GM12801 (cell line): ENCODE results near the gene CCDC69.

Source experiments
- TF ChIP-seq, protein P1 (sequence below): IDR thresholded peaks from one replicate; pipeline ENCODE4 v1.5.1; 2011; ENCODE audit warnings: control low read depth; ENCODE audit not compliant: insufficient read length; ENCODE audit errors: extremely low read depth

CCDC69 gene

DNA sequence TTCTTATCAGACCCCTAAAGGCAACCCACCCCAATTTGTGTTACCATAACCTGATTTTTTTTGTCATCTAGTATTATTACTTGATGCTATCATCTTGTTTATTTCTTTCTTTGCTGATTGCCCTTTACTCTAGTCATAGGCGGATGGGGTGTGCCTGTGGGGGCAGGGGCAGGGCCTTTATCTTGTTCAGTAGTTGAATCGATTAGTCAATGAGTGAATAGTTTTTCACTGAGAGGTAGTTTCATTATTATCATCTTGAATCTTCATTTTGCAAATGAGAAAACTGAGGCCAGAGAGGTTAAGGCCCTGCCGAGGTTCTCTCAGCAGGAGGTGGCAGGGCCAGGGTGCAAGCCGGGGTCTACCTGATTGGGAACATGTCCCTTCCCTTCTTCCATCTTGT lies 19.7 kb upstream of the CCDC69 start:
- TF ChIP-seq, protein P1, sequence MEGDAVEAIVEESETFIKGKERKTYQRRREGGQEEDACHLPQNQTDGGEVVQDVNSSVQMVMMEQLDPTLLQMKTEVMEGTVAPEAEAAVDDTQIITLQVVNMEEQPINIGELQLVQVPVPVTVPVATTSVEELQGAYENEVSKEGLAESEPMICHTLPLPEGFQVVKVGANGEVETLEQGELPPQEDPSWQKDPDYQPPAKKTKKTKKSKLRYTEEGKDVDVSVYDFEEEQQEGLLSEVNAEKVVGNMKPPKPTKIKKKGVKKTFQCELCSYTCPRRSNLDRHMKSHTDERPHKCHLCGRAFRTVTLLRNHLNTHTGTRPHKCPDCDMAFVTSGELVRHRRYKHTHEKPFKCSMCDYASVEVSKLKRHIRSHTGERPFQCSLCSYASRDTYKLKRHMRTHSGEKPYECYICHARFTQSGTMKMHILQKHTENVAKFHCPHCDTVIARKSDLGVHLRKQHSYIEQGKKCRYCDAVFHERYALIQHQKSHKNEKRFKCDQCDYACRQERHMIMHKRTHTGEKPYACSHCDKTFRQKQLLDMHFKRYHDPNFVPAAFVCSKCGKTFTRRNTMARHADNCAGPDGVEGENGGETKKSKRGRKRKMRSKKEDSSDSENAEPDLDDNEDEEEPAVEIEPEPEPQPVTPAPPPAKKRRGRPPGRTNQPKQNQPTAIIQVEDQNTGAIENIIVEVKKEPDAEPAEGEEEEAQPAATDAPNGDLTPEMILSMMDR = no peak

DNA sequence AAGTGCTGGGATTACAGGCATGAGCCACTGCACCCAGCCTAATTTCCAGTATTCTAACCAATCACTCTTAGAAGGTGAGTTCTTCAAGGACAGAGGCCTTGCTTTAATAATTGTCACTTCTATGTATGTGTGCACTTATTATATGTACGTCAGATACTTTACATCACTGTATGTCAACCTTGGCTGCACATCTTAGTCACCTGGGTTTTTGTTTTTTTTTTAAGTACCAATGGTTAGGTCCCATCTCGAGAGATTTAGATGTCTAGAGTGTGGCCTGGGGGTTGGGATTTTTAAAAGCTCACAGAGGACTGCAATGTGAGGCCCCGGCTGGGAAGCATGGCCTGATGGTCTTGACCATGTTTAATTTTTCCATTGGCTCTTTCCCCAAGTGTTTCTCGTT lies 19.2 kb upstream of the CCDC69 start:
- TF ChIP-seq, protein P1 = no peak

DNA sequence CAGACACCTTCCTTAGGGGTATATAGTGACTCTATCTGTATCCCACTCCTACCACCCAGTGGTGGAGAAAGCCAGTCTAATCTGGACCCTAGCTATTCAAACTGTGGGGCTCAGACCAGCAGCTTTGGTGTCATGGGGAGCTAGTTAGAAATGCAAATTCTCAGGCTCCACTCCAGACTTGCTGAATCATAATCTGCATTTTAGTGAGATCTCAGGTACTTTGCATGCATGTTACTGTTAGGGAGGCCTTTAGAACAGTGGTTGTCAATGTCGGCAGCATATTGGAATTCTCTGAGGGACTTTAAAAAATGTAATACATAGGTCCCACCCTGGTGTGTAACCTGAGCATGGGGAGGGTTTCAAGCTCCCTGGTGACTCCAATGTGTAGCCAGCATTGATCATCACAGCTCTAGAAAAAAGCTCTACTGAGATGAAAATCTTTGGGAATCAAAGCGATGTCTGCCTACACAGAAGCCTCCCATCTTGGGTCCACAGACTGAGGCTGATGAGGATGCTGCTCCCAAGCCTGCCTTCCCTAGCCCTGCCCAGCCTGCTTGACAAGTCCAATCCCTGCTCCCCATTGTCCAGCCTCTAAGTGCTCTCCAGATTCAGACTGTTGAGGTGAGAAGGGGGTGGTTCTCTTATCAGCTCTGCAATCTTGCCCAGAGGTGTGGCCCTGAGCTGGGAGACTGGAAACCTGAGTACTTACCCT lies 17.2 kb upstream of the CCDC69 start:
- TF ChIP-seq, protein P1 = no peak

DNA sequence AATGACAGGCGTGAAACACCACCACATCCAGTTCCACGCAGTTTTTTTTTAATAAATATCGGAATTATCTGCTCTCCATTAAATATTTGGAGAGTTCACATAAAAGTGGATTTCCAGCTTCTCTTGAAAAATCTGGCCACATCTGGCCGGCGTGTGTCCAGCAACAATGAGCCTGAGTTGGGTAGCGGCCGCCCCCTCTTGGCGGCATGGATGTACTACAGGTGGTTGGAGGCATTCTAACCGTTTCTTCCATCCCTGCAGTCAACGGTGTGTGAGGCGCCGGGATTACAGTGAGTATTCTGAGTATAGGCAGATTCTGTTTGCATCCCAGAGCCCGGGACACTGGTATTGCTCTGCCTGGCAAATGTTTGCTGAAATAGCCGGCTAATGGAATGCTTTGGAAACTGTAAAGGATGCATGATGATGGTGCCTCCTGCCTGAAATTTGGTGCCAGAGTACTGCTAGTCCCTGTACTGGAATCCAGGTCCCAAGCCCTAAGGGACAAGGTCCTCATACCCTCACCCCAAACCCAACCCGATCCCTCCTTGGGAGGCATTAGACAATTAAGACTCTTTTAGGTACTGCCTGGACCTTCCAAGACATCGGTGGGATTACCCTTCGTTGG lies 15.5 kb upstream of the CCDC69 start:
- TF ChIP-seq, protein P1 = peak; percentile 60

DNA sequence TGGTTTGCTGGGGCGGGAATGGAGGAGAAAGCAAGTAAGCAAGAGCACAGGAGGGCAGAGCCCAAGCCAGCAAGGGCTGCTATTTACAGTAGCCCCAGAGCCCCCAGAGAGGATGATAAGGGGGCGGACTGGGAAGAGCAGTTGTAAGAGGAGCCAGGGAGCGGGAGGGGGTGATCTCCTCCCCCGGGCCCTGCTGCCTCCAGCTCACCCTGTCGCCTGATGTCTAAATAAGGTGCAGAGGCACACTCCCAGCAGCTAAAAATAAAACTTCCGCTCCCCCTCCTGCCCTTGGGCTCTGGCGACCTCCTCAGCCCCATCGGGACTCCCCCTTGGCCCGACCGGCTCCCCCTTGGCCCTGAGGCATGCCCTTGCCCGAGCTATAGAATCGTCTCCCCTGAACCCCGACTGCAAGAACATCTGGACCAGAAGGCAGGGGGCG lies 14.4 kb upstream of the CCDC69 start:
- TF ChIP-seq, protein P1 = no peak

DNA sequence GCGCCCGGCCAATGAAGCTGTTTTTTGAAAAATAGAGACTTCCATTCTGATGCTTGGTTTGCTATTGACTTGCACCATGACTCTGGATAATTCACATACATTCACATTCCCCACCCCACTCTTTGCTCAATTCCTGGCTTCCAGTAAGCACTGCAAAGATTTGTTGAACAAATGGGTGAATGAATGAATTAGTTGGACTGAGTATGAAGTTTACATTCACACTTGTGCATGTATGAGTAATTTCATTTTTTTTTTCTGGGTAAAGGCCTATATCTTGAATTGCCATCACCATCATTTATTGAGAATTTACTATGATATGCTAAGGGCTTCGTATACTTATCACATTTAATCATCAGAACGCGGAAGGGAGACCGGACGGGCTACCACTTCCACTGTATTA lies 13.8 kb upstream of the CCDC69 start:
- TF ChIP-seq, protein P1 = no peak

DNA sequence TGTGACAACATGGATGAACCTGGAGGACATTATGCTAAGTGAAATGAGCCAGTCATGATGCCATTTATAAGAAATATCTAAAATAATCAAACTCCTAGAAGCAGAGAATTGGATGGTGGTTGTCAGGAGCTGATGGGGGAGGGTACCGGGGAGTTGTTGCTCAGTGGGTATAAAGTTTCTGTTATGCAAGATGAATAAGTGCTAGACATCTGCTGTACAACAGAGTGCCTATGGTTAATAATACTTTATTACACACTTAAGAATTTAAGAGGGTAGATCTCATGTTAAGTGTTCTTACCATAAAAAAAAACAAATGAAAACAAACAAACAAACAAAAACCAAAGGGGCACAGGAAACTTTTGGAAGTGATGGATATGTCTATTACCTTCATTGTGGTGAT lies 13.0 kb upstream of the CCDC69 start:
- TF ChIP-seq, protein P1 = no peak
